GM23338 (cell line): Measurements from ENCODE around the gene RAB3GAP2. TPM values are rescaled to one million over a fixed set of nuclear protein-coding genes. Genes with fewer than 3 reads are reported as not detected.
"Not testable (repeated sequence)": the region's sequence is repeated elsewhere in the genome, so short reads cannot be mapped to it uniquely, and the experiment has no call there.

Experiments used
- ATAC-seq: fragments of 200-7000 bp; cut with Tn5 transposase; 3 replicates; pipeline ENCODE4 v1.9.1; 2020
- DNase-seq: peaks from one replicate; pipeline ENCODE4 v3.0.0-alpha.2; 2015; ENCODE audit warnings: low spot score
- H2AFZ ChIP-seq: fragments of 200-600 bp; sonication (generic); 2 replicates; pipeline ENCODE4 v1.8.0; 2016; ENCODE audit warnings: antibody characterized with exemption, mild to moderate bottlenecking, moderate library complexity
- H3F3A ChIP-seq: fragments of 200-600 bp; sonication (generic); replicated peaks from 2 replicates; pipeline ENCODE4 v1.8.0; 2017; ENCODE audit warnings: antibody characterized with exemption, mixed run types, low read depth
- H3K27ac ChIP-seq: fragments of 200-600 bp; sonication (generic); 2 replicates; pipeline ENCODE4 v1.6.1; 2016; ENCODE audit warnings: low read depth
- H3K27me3 ChIP-seq: fragments of 200-600 bp; sonication (generic); 2 replicates; pipeline ENCODE4 v1.8.0; 2016; ENCODE audit warnings: mild to moderate bottlenecking, mixed run types, moderate library complexity; ENCODE audit not compliant: insufficient read depth
- H3K36me3 ChIP-seq: fragments of 200-600 bp; sonication (generic); 2 replicates; pipeline ENCODE4 v1.8.0; 2016; ENCODE audit warnings: mild to moderate bottlenecking; ENCODE audit not compliant: insufficient read depth
- H3K4me1 ChIP-seq: fragments of 200-600 bp; sonication (generic); 2 replicates; pipeline ENCODE4 v1.8.0; 2016; ENCODE audit warnings: mild to moderate bottlenecking, moderate library complexity; ENCODE audit not compliant: insufficient read depth
- H3K4me2 ChIP-seq: fragments of 200-600 bp; sonication (generic); 2 replicates; pipeline ENCODE4 v1.7.1; 2017; ENCODE audit warnings: mixed run types
- H3K4me3 ChIP-seq: fragments of 200-600 bp; sonication (generic); 2 replicates; pipeline ENCODE4 v1.6.1; 2016; ENCODE audit warnings: mixed run types
- H3K79me2 ChIP-seq: fragments of 200-600 bp; sonication (generic); replicated peaks from 2 replicates; pipeline ENCODE4 v1.8.0; 2017; ENCODE audit warnings: mild to moderate bottlenecking; ENCODE audit not compliant: insufficient read depth
- H3K9me2 ChIP-seq: fragments of 200-600 bp; sonication (generic); 2 replicates; pipeline ENCODE4 v1.8.0; 2017; ENCODE audit not compliant: insufficient read depth
- H4K20me1 ChIP-seq: fragments of 200-600 bp; sonication (generic); replicated peaks from 2 replicates; pipeline ENCODE4 v1.8.0; 2017; ENCODE audit warnings: mild to moderate bottlenecking; ENCODE audit not compliant: insufficient read depth
- H3K27ac Mint-ChIP-seq: 2 replicates; pipeline ENCODE4 v1.8.0; 2020; ENCODE audit warnings: inconsistent platforms, mild to moderate bottlenecking, moderate library complexity, mixed read lengths
- H3K27me3 Mint-ChIP-seq: 3 replicates; pipeline ENCODE4 v1.8.0; 2022; ENCODE audit warnings: low read depth, mild to moderate bottlenecking, moderate library complexity, mixed read lengths, inconsistent platforms; ENCODE audit not compliant: insufficient read depth, poor library complexity
- H3K36me3 Mint-ChIP-seq: 3 replicates; pipeline ENCODE4 v1.8.0; 2021; ENCODE audit warnings: low read depth, mild to moderate bottlenecking, inconsistent platforms, moderate library complexity, mixed read lengths
- H3K4me1 Mint-ChIP-seq: 3 replicates; pipeline ENCODE4 v1.8.0; 2020; ENCODE audit warnings: mild to moderate bottlenecking, inconsistent platforms, mixed read lengths
- H3K4me3 Mint-ChIP-seq: 3 replicates; pipeline ENCODE4 v1.8.0; 2021; ENCODE audit warnings: moderate library complexity, mild to moderate bottlenecking, inconsistent platforms, mixed read lengths
- H3K9me3 Mint-ChIP-seq: 3 replicates; pipeline ENCODE4 v1.8.0; 2020; ENCODE audit warnings: moderate library complexity, mild to moderate bottlenecking, inconsistent platforms, mixed read lengths
- CREB1 ChIP-seq: fragments of 250-450 bp; sonication (Bioruptor Pico); IDR thresholded peaks from 2 replicates; pipeline ENCODE4 v1.5.0; 2020; ENCODE audit warnings: low read depth, mild to moderate bottlenecking, moderate library complexity
- CTCF ChIP-seq, 2 experiments: fragments of 200-600 bp in 1 of 2; sonication (generic) in 1 of 2; conservative IDR thresholded peaks; 2 replicates each; pipeline versions ENCODE4 v1.5.1 to v1.6.1; 2016 to 2017; ENCODE audit warnings: antibody characterized with exemption in 2 of 2, low read depth in 2 of 2, mild to moderate bottlenecking in 2 of 2, moderate library complexity in 1 of 2
- EZH2 ChIP-seq: fragments of 200-600 bp; sonication (generic); IDR thresholded peaks from one replicate; pipeline ENCODE4 v1.8.0; 2017; ENCODE audit warnings: antibody characterized with exemption, mild to moderate bottlenecking, low read depth; ENCODE audit not compliant: unreplicated experiment
- EZH2phosphoT487 ChIP-seq: fragments of 200-600 bp; sonication (generic); IDR thresholded peaks from one replicate; pipeline ENCODE4 v1.8.1; 2018; ENCODE audit warnings: antibody characterized with exemption; ENCODE audit not compliant: unreplicated experiment
- JUNB ChIP-seq: IDR thresholded peaks from one replicate; pipeline ENCODE4 v1.6.1; 2016; ENCODE audit warnings: antibody characterized with exemption; ENCODE audit not compliant: unreplicated experiment
- POLR2AphosphoS5 ChIP-seq: IDR thresholded peaks from 2 replicates; pipeline ENCODE4 v1.6.1; 2016; ENCODE audit warnings: antibody characterized with exemption, low read depth
- REST ChIP-seq: IDR thresholded peaks from one replicate; pipeline ENCODE4 v1.6.1; 2018; ENCODE audit warnings: antibody characterized with exemption; ENCODE audit not compliant: unreplicated experiment
- ZNF114 ChIP-seq: fragments of 250-450 bp; sonication (Bioruptor Pico); IDR thresholded peaks from 2 replicates; pipeline ENCODE4 v1.5.0; 2020; ENCODE audit warnings: mild to moderate bottlenecking, moderate library complexity
- ZNF462 ChIP-seq: fragments of 250-450 bp; sonication (Bioruptor Pico); IDR thresholded peaks from 2 replicates; pipeline ENCODE4 v1.5.0; 2020; ENCODE audit warnings: mild to moderate bottlenecking, moderate library complexity
- polyA plus RNA-seq: library from polyadenylated mRNA; unstranded; fragments of >200 nt; fragmentation: Nextera tagmentation; extraction: Ambion mirVana; gene quantifications from 2 replicates; pipeline ENCODE4 v1.2.1, GENCODE V29; 2016
- total RNA-seq: library from RNA; depleted of rRNA; stranded (reverse); fragments of >200 nt; shearing (Covaris generic); gene quantifications from 2 replicates; pipeline ENCODE4 v1.2.3, GENCODE V29; 2014

Gene RAB3GAP2
- total and polyA plus RNA-seq, 2 experiments from 2014 or later = 19.4 to 44.6 TPM

- TF ChIP-seq ZNF462 (CRISPR knock-in tag) = no peak
- no peak for TF ChIP-seq EZH2phosphoT487
- TF ChIP-seq POLR2AphosphoS5 = no peak
- TF ChIP-seq JUNB = no peak
- TF ChIP-seq REST = no peak
- TF ChIP-seq CTCF (conservative IDR thresholded peaks at IDR 0.05; ENCODE audit: low read depth in 2 of 2) = no peak
- TF ChIP-seq ZNF114 = no peak
- TF ChIP-seq CREB1 (CRISPR knock-in tag) = no peak
- no peak for TF ChIP-seq EZH2
Measured at GRCh38 chr1:220207411-220207810, 64.8 kb downstream of the RAB3GAP2 start (continued).

GRCh38 chr1:220204758-220205157 lies 67.5 kb downstream of the RAB3GAP2 start:
- not testable (repeated sequence) for H3K27ac ChIP-seq, H2AFZ ChIP-seq, H3K9me3 Mint-ChIP-seq, DNase-seq, H3K4me2 ChIP-seq, H3K4me1 ChIP-seq, H3K9me2 ChIP-seq, H3K4me3 ChIP-seq, H3K27me3 Mint-ChIP-seq, H3F3A ChIP-seq, H4K20me1 ChIP-seq, H3K79me2 ChIP-seq, H3K27me3 ChIP-seq, H3K27ac Mint-ChIP-seq, H3K4me3 Mint-ChIP-seq, ATAC-seq, H3K4me1 Mint-ChIP-seq
- H3K36me3 ChIP-seq = peaks cover 40% of the 10 kb centered on the region
- peaks cover 46% of the 10 kb centered on the region for H3K36me3 Mint-ChIP-seq
